Measurements from ENCODE around the gene SSR2.

- TF ChIP-seq CTCF (conservative IDR thresholded peaks at IDR 0.05; ENCODE audit: low read length) (no peak), EZH2phosphoT487 (IDR thresholded peaks at IDR 0.05; ENCODE audit: borderline replicate concordance) (no peak)
These were observed 46.5 kb upstream of the SSR2 start for GRCh38 chr1:156067262-156067661.
